Thoracic aorta (tissue), 2 donors: ENCODE results near the gene MTFR1L. TPM values are rescaled to one million over a fixed set of nuclear protein-coding genes. Genes with fewer than 3 reads are reported as not detected.

Source experiments
- ATAC-seq: fragments of 150-250 bp; one replicate; pipeline ENCODE4 v1.8.0; 2017; ENCODE audit warnings: low read depth; ENCODE audit not compliant: insufficient number of reproducible peaks, low FRiP score
- DNase-seq: peaks from one replicate; pipeline ENCODE4 v3.0.0-alpha.2; 2020; ENCODE audit warnings: low spot score
- H3K27ac ChIP-seq, 2 donors: fragments of 200-600 bp; sonication (generic); 1 replicate in 1 of 2; 2 replicates in 1 of 2; pipeline ENCODE4 v1.5.1; 2016; ENCODE audit warnings: mild to moderate bottlenecking in 2 of 2, moderate library complexity in 2 of 2
- H3K27me3 ChIP-seq: fragments of 200-600 bp; sonication (generic); replicated peaks from 2 replicates; pipeline ENCODE4 v1.6.0; 2016; ENCODE audit warnings: mild to moderate bottlenecking; ENCODE audit not compliant: insufficient read depth
- H3K36me3 ChIP-seq: fragments of 200-600 bp; sonication (generic); one replicate; pipeline ENCODE4 v1.5.1; 2016
- H3K4me1 ChIP-seq, 2 donors: fragments of 200-600 bp; sonication (generic); 1 replicate in 1 of 2; 2 replicates in 1 of 2; pipeline versions ENCODE4 v1.5.1 to v1.6.0; 2016; ENCODE audit warnings: low read depth in 2 of 2, mild to moderate bottlenecking in 1 of 2; ENCODE audit not compliant: control insufficient read depth in 1 of 2
- H3K4me3 ChIP-seq: fragments of 200-600 bp; sonication (generic); 2 replicates; pipeline ENCODE4 v1.5.1; 2016; ENCODE audit warnings: mild to moderate bottlenecking
- H3K9me3 ChIP-seq: fragments of 200-600 bp; sonication (generic); 2 replicates; pipeline ENCODE4 v1.5.1; 2016
- CTCF ChIP-seq: fragments of 200-600 bp; sonication (generic); IDR thresholded peaks from one replicate; pipeline ENCODE4 v1.5.1; 2019; ENCODE audit warnings: antibody characterized with exemption
- total RNA-seq, 2 donors: library from RNA; depleted of rRNA; stranded (reverse); fragments of >200 nt; gene quantifications; one replicate each; pipeline versions ENCODE4 v1.1.0 to v1.2.3, GENCODE V29; 2016

The MTFR1L gene
- total RNA-seq, 2 donors from 2014 or later: 63.4 to 81.9 TPM

- peaks cover 0 to 9% of the 10 kb centered on the region in 2 donors for H3K4me1 ChIP-seq
- DNase-seq (no peak), ATAC-seq (no peak)
- no peaks in the 10 kb centered on the region for H3K36me3 ChIP-seq
- no peaks in the 10 kb centered on the region for H3K27me3 ChIP-seq
- H3K4me3 ChIP-seq: no peak overlapping the region
- no peaks in the 10 kb centered on the region for H3K9me3 ChIP-seq
- no peak overlapping the region for H3K27ac ChIP-seq
- TF ChIP-seq CTCF: no peak
Observed at GRCh38 chr1:25793585-25794170, 26.1 kb upstream of the MTFR1L start.

GRCh38 chr1:25794325-25794724, 25.4 kb upstream of the MTFR1L start:
- no peaks in the 10 kb centered on the region for H3K9me3 ChIP-seq
- no peak for TF ChIP-seq CTCF
- DNase-seq: no peak
- ATAC-seq: no peak
- peaks cover under 1 to 14% of the 10 kb centered on the region in 2 donors for H3K4me1 ChIP-seq
- H3K27ac ChIP-seq: no peak overlapping the region
- no peaks in the 10 kb centered on the region for H3K36me3 ChIP-seq
- H3K4me3 ChIP-seq: no peak overlapping the region
- no peaks in the 10 kb centered on the region for H3K27me3 ChIP-seq

GRCh38 chr1:25795211-25795610, 24.5 kb upstream of the MTFR1L start:
- no peaks in the 10 kb centered on the region for H3K9me3 ChIP-seq
- no peak for ATAC-seq
- H3K4me3 ChIP-seq: no peak overlapping the region
- no peak for TF ChIP-seq CTCF
- H3K36me3 ChIP-seq: no peaks in the 10 kb centered on the region
- no peak for DNase-seq
- no peak overlapping the region for H3K27ac ChIP-seq
- H3K27me3 ChIP-seq: no peaks in the 10 kb centered on the region
- H3K4me1 ChIP-seq: peaks cover 5 to 18% of the 10 kb centered on the region in 2 donors

- Histone ChIP-seq H3K9me3 (no peaks in the 10 kb centered on the region), H3K27ac (peak overlapping the region; percentile 51 to 56), H3K36me3 (no peaks in the 10 kb centered on the region), H3K4me1 (peaks cover 10 to 25% of the 10 kb centered on the region in 2 donors), H3K4me3 (peak overlapping the region; percentile 44), H3K27me3 (no peaks in the 10 kb centered on the region)
- ATAC-seq: no peak
- TF ChIP-seq CTCF: no peak
- no peak for DNase-seq
Observed at GRCh38 chr1:25795946-25796810, 23.6 kb upstream of the MTFR1L start.

GRCh38 chr1:25796811-25797458, 22.8 kb upstream of the MTFR1L start:
- peak overlapping the region; percentile 51 to 56 for H3K27ac ChIP-seq
- no peaks in the 10 kb centered on the region for H3K36me3 ChIP-seq
- DNase-seq (no peak), ATAC-seq (no peak)
- H3K4me1 ChIP-seq: peaks cover 16 to 33% of the 10 kb centered on the region in 2 donors
- H3K4me3 ChIP-seq: peak overlapping the region; percentile 44
- TF ChIP-seq CTCF: peak; percentile 77
- H3K27me3 ChIP-seq: no peaks in the 10 kb centered on the region
- H3K9me3 ChIP-seq: no peaks in the 10 kb centered on the region
